ENCODE data around the gene SLC16A4.
"Not testable (repeated sequence)": the region's sequence is repeated elsewhere in the genome, so short reads cannot be mapped to it uniquely, and the experiment has no call there.

DNA sequence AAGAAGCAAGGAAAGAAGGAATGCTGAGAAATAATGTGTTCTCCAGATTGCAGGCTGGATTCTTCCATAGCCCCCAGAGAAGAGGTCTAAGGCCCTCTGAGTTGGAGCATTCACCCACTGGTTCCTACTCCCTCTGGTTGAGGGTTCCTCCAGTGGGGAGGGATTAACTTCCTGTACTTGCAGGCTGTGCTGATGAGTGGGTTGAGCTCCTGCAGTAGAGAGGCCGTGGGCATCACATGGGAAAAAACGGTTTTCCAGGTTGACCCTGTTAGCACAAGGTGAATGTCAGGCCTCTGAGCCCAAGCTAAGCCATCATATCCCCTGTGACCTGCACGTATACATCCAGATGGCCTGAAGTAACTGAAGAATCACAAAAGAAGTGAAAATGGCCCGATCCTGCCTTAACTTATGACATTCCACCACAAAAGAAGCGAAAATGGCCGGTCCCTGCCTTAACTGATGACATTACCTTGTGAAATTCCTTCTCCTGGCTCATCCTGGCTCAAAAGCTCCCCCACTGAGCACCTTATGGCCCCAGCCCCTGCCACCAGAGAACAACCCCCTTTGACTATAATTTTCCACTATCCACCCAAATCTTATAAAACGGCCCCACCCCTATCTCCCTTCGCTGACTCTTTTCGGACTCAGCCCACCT lies 46.9 kb upstream of the SLC16A4 start:
- TF ChIP-seq, protein P1, sequence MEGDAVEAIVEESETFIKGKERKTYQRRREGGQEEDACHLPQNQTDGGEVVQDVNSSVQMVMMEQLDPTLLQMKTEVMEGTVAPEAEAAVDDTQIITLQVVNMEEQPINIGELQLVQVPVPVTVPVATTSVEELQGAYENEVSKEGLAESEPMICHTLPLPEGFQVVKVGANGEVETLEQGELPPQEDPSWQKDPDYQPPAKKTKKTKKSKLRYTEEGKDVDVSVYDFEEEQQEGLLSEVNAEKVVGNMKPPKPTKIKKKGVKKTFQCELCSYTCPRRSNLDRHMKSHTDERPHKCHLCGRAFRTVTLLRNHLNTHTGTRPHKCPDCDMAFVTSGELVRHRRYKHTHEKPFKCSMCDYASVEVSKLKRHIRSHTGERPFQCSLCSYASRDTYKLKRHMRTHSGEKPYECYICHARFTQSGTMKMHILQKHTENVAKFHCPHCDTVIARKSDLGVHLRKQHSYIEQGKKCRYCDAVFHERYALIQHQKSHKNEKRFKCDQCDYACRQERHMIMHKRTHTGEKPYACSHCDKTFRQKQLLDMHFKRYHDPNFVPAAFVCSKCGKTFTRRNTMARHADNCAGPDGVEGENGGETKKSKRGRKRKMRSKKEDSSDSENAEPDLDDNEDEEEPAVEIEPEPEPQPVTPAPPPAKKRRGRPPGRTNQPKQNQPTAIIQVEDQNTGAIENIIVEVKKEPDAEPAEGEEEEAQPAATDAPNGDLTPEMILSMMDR (IDR thresholded peaks at IDR 0.05): not testable (repeated sequence)
- TF ChIP-seq ZFX (IDR thresholded peaks at IDR 0.05; ENCODE audit: borderline replicate concordance): not testable (repeated sequence)
